Stimulated activated CD4-positive, alpha-beta T cell treated with anti-CD3 and anti-CD28 coated beads, Interleukin-15, amount 100 ng/mL, for 48 hours (primary cell): ENCODE results near the gene RABL2B.
A peak's percentile ranks its signal among the peaks of the same experiment; 100 is the strongest.
"Not testable (repeated sequence)": the region's sequence is repeated elsewhere in the genome, so short reads cannot be mapped to it uniquely, and the experiment has no call there.

Source experiments
- DNase-seq, 2 donors: peaks; one replicate each; pipeline ENCODE4 v3.0.0-alpha.2; 2020; ENCODE audit warnings: low read depth in 2 of 2

Gene RABL2B

GRCh38 chr22:50783033-50783879 lies at the start of gene RABL2B:
RABL2B (minus strand) TSS chr22:50783636; CDS start chr22:50782294, 1,342 bp downstream.
- DNase-seq = peak; percentile 73 to 77

- not testable (repeated sequence) for DNase-seq
These were observed 3.5 kb upstream of the RABL2B start for GRCh38 chr22:50786936-50787335.

GRCh38 chr22:50785289-50785688 lies 1.9 kb upstream of the RABL2B start:
- DNase-seq = not testable (repeated sequence)

DNA sequence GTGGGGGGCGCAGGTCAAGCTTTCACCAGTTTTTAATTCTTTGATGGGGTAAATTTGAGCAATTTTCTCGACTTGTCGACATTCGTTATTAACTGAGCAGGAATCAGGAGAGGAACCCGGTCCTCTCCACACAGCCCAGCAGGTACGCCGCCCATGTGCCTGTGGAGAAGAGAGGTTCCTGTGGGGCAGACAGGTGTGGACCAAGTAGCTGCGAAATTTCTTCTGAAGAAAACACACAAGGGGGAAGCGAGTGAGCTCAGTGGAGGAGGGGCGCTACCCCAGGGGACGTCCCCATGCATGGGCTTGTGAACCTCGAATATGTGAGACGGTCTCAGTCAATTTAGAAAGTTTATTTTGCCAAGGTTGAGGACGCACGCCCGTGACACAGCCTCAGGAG lies 442 bp upstream of the RABL2B start:
- not testable (repeated sequence) for DNase-seq

DNA sequence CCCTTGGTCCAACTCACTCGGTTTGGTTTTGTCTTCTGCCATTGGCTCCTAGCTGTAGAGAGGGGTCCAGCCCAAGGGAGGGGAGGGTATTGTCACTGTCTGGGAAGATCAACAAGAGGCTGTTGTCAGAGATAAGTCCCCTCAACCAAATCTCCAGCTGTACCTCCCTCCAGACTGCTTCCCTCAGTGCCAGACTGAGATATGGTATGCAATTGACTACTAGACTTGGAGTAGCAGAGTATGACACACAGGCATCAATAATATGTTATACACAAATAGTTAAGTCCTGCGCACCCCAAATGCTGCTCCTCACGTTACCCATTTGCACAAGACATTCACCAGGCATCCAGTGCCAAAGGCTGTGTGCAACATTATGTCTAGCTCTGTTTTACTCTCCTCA lies 1.2 kb downstream of the RABL2B start:
- not testable (repeated sequence) for DNase-seq

DNA sequence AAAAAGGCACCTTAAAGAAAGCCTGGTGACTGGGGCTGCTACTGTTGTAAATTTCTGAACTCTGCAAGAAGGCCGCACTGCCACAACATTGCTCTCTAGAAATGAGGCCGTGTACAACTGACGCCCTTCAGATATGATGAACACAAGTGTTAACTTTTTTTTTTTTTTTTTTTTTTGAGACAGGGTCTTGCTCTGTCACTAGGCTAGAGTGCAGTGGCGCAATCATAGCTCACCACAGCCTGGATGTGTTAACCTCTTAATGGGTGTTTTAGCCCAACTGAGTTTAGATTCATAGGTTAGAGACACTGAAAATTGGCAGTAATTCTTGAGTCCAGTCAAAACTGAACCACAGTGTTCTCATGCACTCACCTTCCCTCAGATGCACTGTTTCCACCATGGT lies 3.2 kb downstream of the RABL2B start:
- not testable (repeated sequence) for DNase-seq

DNA sequence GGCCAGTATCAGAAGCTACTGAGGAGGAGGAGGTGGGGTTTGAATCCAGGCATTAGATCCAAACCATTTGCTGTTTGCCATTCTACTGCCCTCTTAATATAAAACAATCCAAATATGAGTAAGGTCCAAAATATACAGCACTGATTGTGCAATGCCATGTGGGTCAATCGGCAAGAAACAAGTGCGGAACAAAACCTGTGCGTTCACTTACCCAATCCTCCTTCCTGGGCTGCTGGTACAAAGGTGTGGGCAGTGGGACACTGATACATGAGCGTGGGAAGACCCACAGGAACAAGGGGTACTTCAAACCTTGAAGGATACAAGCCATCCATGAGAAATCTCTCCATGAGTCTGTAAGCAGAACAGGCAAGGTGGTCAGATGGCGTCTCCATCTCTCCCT lies 5.8 kb downstream of the RABL2B start:
- DNase-seq = not testable (repeated sequence)

- DNase-seq = peak in 1 of 2 donors; percentile 7
These were observed 8.3 kb downstream of the RABL2B start for GRCh38 chr22:50775132-50775531.

DNA sequence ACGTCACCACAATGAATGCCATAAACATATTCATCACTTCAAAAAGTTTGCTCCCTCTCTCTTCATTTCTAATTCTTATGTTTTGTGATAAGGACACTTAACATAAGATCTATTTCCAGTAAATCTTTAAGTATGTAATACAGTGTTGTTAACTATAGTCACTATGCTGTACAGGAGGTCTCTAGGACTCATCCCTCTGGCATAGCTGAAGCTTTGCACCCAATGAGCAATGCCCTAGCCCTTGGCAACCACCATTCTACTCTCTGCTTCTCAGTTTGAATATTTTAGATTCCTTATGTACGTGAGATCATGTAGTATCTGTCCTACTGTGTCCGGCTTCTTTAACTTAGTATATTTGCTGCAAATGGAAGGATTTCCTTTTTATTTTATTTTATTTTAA lies 19.1 kb downstream of the RABL2B start:
- not testable (repeated sequence) for DNase-seq

GRCh38 chr22:50761829-50762228 lies 21.6 kb downstream of the RABL2B start:
- not testable (repeated sequence) for DNase-seq

- DNase-seq = not testable (repeated sequence)
These were observed 23.7 kb downstream of the RABL2B start for GRCh38 chr22:50759597-50760341.

DNA sequence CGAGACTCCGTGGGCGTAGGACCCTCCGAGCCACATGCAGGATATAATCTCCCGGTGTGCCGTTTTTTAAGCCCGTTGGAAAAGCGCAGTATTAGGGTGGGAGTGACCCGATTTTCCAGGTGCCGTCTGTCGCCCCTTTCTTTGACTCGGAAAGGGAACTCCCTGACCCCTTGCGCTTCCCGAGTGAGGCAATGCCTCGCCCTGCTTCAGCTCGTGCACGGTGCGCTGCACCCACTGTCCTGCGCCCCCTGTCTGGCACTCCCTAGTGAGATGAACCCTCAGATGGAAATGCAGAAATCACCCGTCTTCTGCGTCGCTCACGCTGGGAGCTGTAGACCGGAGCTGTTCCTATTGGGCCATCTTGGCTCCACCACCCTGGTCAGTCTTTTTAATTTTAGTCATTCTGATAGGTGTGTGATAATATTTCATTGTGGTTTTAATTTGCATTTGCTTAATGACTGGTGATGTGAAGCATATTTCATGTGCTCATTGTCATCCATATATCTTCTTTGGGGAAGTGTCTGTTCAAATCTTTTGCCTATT lies 26.4 kb downstream of the RABL2B start:
- peak; percentile 21 to 36 for DNase-seq

DNA sequence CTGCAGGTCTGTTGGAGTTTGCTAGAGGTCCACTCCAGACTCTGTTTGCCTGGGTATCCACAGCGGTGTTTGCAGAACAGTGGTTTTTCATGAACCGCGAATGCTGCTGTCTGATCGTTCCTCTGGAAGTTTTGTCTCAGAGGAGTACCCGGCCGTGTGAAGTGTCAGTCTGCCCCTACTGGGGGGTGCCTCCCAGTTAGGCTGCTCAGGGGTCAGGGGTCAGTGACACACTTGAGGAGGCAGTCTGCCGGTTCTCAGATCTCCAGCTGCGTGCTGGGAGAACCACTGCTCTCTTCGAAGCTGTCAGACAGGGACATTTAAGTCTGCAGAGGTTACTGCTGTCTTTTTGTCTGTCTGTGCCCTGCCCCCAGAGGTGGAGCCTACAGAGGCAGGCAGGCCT lies 27.0 kb downstream of the RABL2B start:
- not testable (repeated sequence) for DNase-seq

- DNase-seq = not testable (repeated sequence)
These were observed 28.2 kb downstream of the RABL2B start for GRCh38 chr22:50755251-50755650.

DNA sequence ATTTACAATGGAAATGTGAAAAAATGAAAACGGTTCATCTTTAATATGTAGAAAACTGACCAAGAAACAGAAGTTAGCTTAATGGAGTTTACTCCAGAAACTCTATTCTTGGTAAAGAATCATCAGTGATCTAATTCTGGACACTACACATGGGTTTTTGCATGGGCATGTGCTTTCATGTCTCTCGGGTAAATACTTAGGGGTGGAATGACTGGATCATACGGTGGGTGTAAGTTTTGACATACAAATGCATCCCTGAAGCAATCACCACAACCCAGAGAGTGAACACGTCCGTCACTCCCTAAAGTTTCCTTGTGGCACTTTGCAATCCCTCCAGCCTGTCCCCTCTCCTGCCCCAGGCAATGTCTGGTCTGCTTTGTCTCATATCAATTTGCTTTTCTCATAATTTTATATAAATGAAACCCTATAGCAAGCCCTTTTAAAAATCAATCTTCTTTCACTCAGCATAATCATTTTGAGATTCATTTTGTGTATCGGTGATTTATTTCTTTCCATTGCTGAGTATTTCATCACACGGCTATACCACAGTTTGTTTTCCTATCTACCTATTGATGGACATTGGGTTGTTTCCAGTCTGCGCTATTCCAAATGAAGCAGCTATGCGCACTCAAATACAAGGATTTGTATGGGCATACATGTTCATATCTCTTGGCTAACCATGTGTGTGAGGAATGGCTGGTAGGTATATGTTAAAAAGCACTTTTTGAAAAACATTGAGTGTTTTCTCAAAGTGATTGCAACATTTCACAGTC lies 33.9 kb downstream of the RABL2B start:
- DNase-seq = not testable (repeated sequence)

DNA sequence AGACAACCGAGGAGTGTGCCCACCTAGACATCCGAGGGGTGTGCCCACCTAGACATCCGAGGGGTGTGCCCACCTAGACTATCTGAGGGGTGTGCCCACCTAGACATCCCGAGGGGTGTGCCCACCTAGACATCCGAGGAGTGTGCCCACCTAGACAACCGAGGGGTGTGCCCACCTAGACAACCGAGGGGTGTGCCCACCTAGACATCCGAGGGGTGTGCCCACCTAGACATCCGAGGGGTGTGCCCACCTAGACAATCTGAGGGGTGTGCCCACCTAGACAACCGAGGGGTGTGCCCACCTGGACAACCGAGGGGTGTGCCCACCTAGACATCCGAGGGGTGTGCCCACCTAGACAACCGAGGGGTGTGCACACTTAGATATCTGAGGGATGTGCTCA lies 34.8 kb downstream of the RABL2B start:
- not testable (repeated sequence) for DNase-seq

DNA sequence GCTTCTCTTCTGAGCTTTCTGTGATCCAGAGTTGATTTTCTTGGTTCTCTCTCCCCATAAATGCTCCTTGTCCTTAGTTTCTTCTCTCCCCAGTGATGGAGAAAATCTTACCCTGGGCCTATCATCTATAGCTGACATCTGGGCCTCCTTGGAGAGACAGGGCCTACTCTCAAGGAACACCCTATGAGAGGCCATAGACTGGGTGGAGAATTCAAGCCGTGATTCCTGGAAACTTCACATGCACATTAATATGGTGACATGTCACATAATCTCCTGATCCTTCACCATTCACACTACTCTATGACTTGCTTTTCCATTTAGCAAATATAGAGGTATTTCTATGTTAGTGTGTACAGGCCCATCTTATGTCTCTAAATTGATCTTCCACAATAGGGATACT lies 35.9 kb downstream of the RABL2B start:
- not testable (repeated sequence) for DNase-seq

GRCh38 chr22:50744424-50744823 lies 39.0 kb downstream of the RABL2B start:
- not testable (repeated sequence) for DNase-seq

- not testable (repeated sequence) for DNase-seq
These were observed 42.7 kb downstream of the RABL2B start for GRCh38 chr22:50740714-50741113.

DNA sequence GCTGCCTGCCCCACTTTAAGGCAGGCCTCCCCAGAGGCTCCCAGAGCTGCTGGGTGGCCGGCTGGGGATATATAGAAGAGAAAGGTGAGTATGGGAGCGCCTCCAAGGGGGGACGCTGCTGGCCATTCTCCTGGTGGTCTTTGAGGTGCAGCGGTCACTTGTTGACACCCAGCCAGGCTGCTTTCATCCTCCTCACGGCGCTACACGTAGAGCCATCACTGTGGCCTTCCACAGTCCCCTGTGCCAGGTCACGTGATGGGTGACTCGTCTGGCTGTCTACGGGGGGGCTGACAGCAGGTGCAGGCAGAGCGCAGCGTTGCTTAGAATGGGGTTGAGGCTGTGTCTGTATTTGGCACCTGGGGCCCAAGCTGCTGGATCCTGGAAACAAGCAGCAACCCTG lies 43.5 kb downstream of the RABL2B start:
- no peak for DNase-seq

DNA sequence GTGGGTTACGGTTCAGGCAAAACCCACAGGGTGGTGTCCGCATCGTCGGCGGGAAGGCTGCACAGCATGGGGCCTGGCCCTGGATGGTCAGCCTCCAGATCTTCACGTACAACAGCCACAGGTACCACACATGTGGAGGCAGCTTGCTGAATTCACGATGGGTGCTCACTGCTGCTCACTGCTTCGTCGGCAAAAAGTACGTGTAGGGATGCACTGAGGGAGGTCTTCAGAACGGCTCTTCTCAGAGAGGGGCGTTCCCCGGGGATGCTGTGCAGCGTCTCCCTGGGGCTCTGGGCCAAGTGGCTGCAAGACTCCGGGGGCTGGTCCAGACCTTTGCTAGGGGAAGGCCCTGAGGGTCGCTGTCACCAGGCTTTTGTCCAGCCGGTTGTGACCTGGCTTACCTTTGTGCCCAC lies 44.2 kb downstream of the RABL2B start:
- DNase-seq = no peak
